ENCODE results near the gene C2CD4C. TPM values are rescaled to one million over a fixed set of nuclear protein-coding genes. Genes with fewer than 3 reads are reported as not detected.
"Not testable (repeated sequence)": the region's sequence is repeated elsewhere in the genome, so short reads cannot be mapped to it uniquely, and the experiment has no call there.

The C2CD4C gene
- total RNA-seq, 2 donors from 2014 or later, result not detected

- peaks cover 11% of the 10 kb centered on the region for H3K27me3 Mint-ChIP-seq
- no peaks in the 10 kb centered on the region for H3K4me1 Mint-ChIP-seq
- ATAC-seq, result no peak
- DNase-seq, result no peak
- no peaks in the 10 kb centered on the region for H3K9me3 ChIP-seq (ENCODE audit: control insufficient read depth, low read length, poor library complexity, severe bottlenecking)
- no peak overlapping the region for H3K4me3 Mint-ChIP-seq
- no peak overlapping the region for H3K27ac Mint-ChIP-seq
- no peaks in the 10 kb centered on the region for H3K36me3 Mint-ChIP-seq (ENCODE audit: low read depth)
These were observed 25.4 kb upstream of the C2CD4C start for GRCh38 chr19:434152-434960.

GRCh38 chr19:430701-431100 is 21.8 kb upstream of the C2CD4C start:
- no peak overlapping the region for H3K4me3 Mint-ChIP-seq
- peaks cover 2% of the 10 kb centered on the region for H3K27me3 Mint-ChIP-seq
- H3K36me3 Mint-ChIP-seq (ENCODE audit: low read depth), result no peaks in the 10 kb centered on the region
- no peak for ATAC-seq
- no peaks in the 10 kb centered on the region for H3K4me1 Mint-ChIP-seq
- H3K9me3 ChIP-seq (ENCODE audit: control insufficient read depth, low read length, poor library complexity, severe bottlenecking), result no peaks in the 10 kb centered on the region
- H3K27ac Mint-ChIP-seq, result no peak overlapping the region
- no peak for DNase-seq

- DNase-seq (no peak), ATAC-seq (no peak)
- Mint-ChIP-seq H3K27ac (no peak overlapping the region), H3K27me3 (peaks cover 10% of the 10 kb centered on the region), H3K36me3 (ENCODE audit: low read depth) (no peaks in the 10 kb centered on the region), H3K4me1 (no peaks in the 10 kb centered on the region), H3K4me3 (no peak overlapping the region)
- no peaks in the 10 kb centered on the region for H3K9me3 ChIP-seq (ENCODE audit: control insufficient read depth, low read length, poor library complexity, severe bottlenecking)
These were observed 19.2 kb upstream of the C2CD4C start for GRCh38 chr19:428149-428548.

GRCh38 chr19:427675-428074 is 18.7 kb upstream of the C2CD4C start:
- H3K27ac Mint-ChIP-seq; H3K4me1 Mint-ChIP-seq; H3K4me3 Mint-ChIP-seq; DNase-seq; H3K36me3 Mint-ChIP-seq (ENCODE audit: low read depth); H3K9me3 ChIP-seq (ENCODE audit: control insufficient read depth, low read length, poor library complexity, severe bottlenecking); ATAC-seq: not testable (repeated sequence)
- H3K27me3 Mint-ChIP-seq, result peaks cover 10% of the 10 kb centered on the region

- Mint-ChIP-seq H3K27ac (no peak overlapping the region), H3K4me3 (no peak overlapping the region), H3K27me3 (peaks cover 10% of the 10 kb centered on the region), H3K4me1 (no peaks in the 10 kb centered on the region), H3K36me3 (ENCODE audit: low read depth) (no peaks in the 10 kb centered on the region)
- no peaks in the 10 kb centered on the region for H3K9me3 ChIP-seq (ENCODE audit: control insufficient read depth, low read length, poor library complexity, severe bottlenecking)
- ATAC-seq (no peak), DNase-seq (no peak)
These were observed 17.9 kb upstream of the C2CD4C start for GRCh38 chr19:426725-427445.

GRCh38 chr19:425056-425455 is 16.1 kb upstream of the C2CD4C start:
- no peaks in the 10 kb centered on the region for H3K4me1 Mint-ChIP-seq

GRCh38 chr19:424546-424945 is 15.6 kb upstream of the C2CD4C start:
- Mint-ChIP-seq H3K27ac (no peak overlapping the region), H3K27me3 (peaks cover 10% of the 10 kb centered on the region), H3K36me3 (ENCODE audit: low read depth) (no peaks in the 10 kb centered on the region), H3K4me1 (no peaks in the 10 kb centered on the region), H3K4me3 (no peak overlapping the region)
- DNase-seq (no peak), ATAC-seq (no peak)
- H3K9me3 ChIP-seq (ENCODE audit: control insufficient read depth, low read length, poor library complexity, severe bottlenecking), result no peaks in the 10 kb centered on the region

More at GRCh38 chr19:425056-425455, 16.1 kb upstream of the C2CD4C start:
- DNase-seq, result no peak
- no peak overlapping the region for H3K4me3 Mint-ChIP-seq
- peaks cover 10% of the 10 kb centered on the region for H3K27me3 Mint-ChIP-seq
- ATAC-seq, result no peak
- no peak overlapping the region for H3K27ac Mint-ChIP-seq
- H3K9me3 ChIP-seq (ENCODE audit: control insufficient read depth, low read length, poor library complexity, severe bottlenecking), result no peaks in the 10 kb centered on the region
- H3K36me3 Mint-ChIP-seq (ENCODE audit: low read depth), result no peaks in the 10 kb centered on the region

GRCh38 chr19:423691-424466 is 14.9 kb upstream of the C2CD4C start:
- Mint-ChIP-seq H3K4me1 (no peaks in the 10 kb centered on the region), H3K27me3 (peaks cover 10% of the 10 kb centered on the region), H3K4me3 (no peak overlapping the region), H3K27ac (no peak overlapping the region), H3K36me3 (ENCODE audit: low read depth) (no peaks in the 10 kb centered on the region)
- ATAC-seq (no peak), DNase-seq (no peak)
- H3K9me3 ChIP-seq (ENCODE audit: control insufficient read depth, low read length, poor library complexity, severe bottlenecking), result no peaks in the 10 kb centered on the region

- H3K36me3 Mint-ChIP-seq (ENCODE audit: low read depth); H3K4me1 Mint-ChIP-seq; DNase-seq; ATAC-seq; H3K27ac Mint-ChIP-seq; H3K4me3 Mint-ChIP-seq; H3K9me3 ChIP-seq (ENCODE audit: control insufficient read depth, low read length, poor library complexity, severe bottlenecking): not testable (repeated sequence)
- H3K27me3 Mint-ChIP-seq, result peaks cover 10% of the 10 kb centered on the region
These were observed 13.9 kb upstream of the C2CD4C start for GRCh38 chr19:422917-423226.

- H3K27me3 Mint-ChIP-seq, result peaks cover 10% of the 10 kb centered on the region
- no peak for DNase-seq
- H3K36me3 Mint-ChIP-seq (ENCODE audit: low read depth), result no peaks in the 10 kb centered on the region
- H3K9me3 ChIP-seq (ENCODE audit: control insufficient read depth, low read length, poor library complexity, severe bottlenecking), result no peaks in the 10 kb centered on the region
- no peak overlapping the region for H3K27ac Mint-ChIP-seq
- H3K4me3 Mint-ChIP-seq, result no peak overlapping the region
- no peak for ATAC-seq
- H3K4me1 Mint-ChIP-seq, result no peaks in the 10 kb centered on the region
These were observed 13.4 kb upstream of the C2CD4C start for GRCh38 chr19:422213-422916.

GRCh38 chr19:419721-420515 is 11.0 kb upstream of the C2CD4C start:
- H3K27ac Mint-ChIP-seq, result no peak overlapping the region
- H3K4me3 Mint-ChIP-seq, result no peak overlapping the region
- no peaks in the 10 kb centered on the region for H3K36me3 Mint-ChIP-seq (ENCODE audit: low read depth)
- no peaks in the 10 kb centered on the region for H3K9me3 ChIP-seq (ENCODE audit: control insufficient read depth, low read length, poor library complexity, severe bottlenecking)
- H3K4me1 Mint-ChIP-seq, result no peaks in the 10 kb centered on the region
- no peak for DNase-seq
- H3K27me3 Mint-ChIP-seq, result peaks cover 6% of the 10 kb centered on the region
- no peak for ATAC-seq
